Measurements from ENCODE around the gene PSMA6.
"Not testable (repeated sequence)": the region's sequence is repeated elsewhere in the genome, so short reads cannot be mapped to it uniquely, and the experiment has no call there.

The PSMA6 gene

GRCh38 chr14:35292051-35292769 lies at the start of gene PSMA6:
TSS of gene PSMA6 (plus strand) at chr14:35292382. CDS start at chr14:35292477, 95 bp downstream.
- no peak for FAIRE-seq

- FAIRE-seq, result peak; percentile 96
Measured at GRCh38 chr14:35242599-35243311, 49.4 kb upstream of the PSMA6 start.

GRCh38 chr14:35243956-35244355 lies 48.2 kb upstream of the PSMA6 start:
- FAIRE-seq, result no peak

- no peak for FAIRE-seq
Measured at GRCh38 chr14:35244542-35244941, 47.6 kb upstream of the PSMA6 start.

GRCh38 chr14:35245051-35245450 lies 47.1 kb upstream of the PSMA6 start:
- no peak for FAIRE-seq

- no peak for FAIRE-seq
Measured at GRCh38 chr14:35247777-35248475, 44.3 kb upstream of the PSMA6 start.

- FAIRE-seq, result no peak
Measured at GRCh38 chr14:35248476-35248788, 43.8 kb upstream of the PSMA6 start.

- FAIRE-seq, result no peak
Measured at GRCh38 chr14:35250319-35250718, 41.9 kb upstream of the PSMA6 start.

- no peak for FAIRE-seq
Measured at GRCh38 chr14:35252451-35252868, 39.7 kb upstream of the PSMA6 start.

- not testable (repeated sequence) for FAIRE-seq
Measured at GRCh38 chr14:35253056-35253455, 39.1 kb upstream of the PSMA6 start.

- not testable (repeated sequence) for FAIRE-seq
Measured at GRCh38 chr14:35254034-35254622, 38.1 kb upstream of the PSMA6 start.

GRCh38 chr14:35254736-35255135 lies 37.4 kb upstream of the PSMA6 start:
- no peak for FAIRE-seq

- FAIRE-seq, result no peak
Measured at GRCh38 chr14:35255711-35256110, 36.5 kb upstream of the PSMA6 start.

GRCh38 chr14:35257809-35258208 lies 34.4 kb upstream of the PSMA6 start:
- no peak for FAIRE-seq

- no peak for FAIRE-seq
Measured at GRCh38 chr14:35258420-35258819, 33.8 kb upstream of the PSMA6 start.

- FAIRE-seq, result no peak
Measured at GRCh38 chr14:35261774-35262173, 30.4 kb upstream of the PSMA6 start.

GRCh38 chr14:35262436-35262835 lies 29.7 kb upstream of the PSMA6 start:
- FAIRE-seq, result no peak

GRCh38 chr14:35268946-35269345 lies 23.2 kb upstream of the PSMA6 start:
- no peak for FAIRE-seq

- FAIRE-seq, result no peak
Measured at GRCh38 chr14:35274805-35275204, 17.4 kb upstream of the PSMA6 start.

- peak; percentile 60 for FAIRE-seq
Measured at GRCh38 chr14:35277179-35277578, 15.0 kb upstream of the PSMA6 start.

- FAIRE-seq, result no peak
Measured at GRCh38 chr14:35279369-35279768, 12.8 kb upstream of the PSMA6 start.

GRCh38 chr14:35281341-35281740 lies 10.8 kb upstream of the PSMA6 start:
- no peak for FAIRE-seq

- FAIRE-seq, result no peak
Measured at GRCh38 chr14:35284506-35284905, 7.7 kb upstream of the PSMA6 start.

Data from islet of Langerhans (tissue), 1 donor.